ENCODE results near the gene QRSL1.

GRCh38 chr6:106674541-106675229 is 45.3 kb downstream of the QRSL1 start:
- TF ChIP-seq CTCF (IDR thresholded peaks at IDR 0.05) (no peak), POLR2A (IDR thresholded peaks at IDR 0.05) (no peak)

All from breast epithelium (tissue), 3 donors.